GM23248 (cell line): ENCODE measurements around the gene OR11A1. TPM values are rescaled to one million over a fixed set of nuclear protein-coding genes. Genes with fewer than 3 reads are reported as not detected.

Experiments used
- DNase-seq: peaks from one replicate; pipeline ENCODE4 v3.0.0-alpha.2; 2015
- H2AFZ ChIP-seq: fragments of 200-600 bp; sonication (generic); 2 replicates; pipeline ENCODE4 v1.6.1; 2016; ENCODE audit warnings: antibody characterized with exemption
- H3F3A ChIP-seq: fragments of 200-600 bp; sonication (generic); 2 replicates; pipeline ENCODE4 v1.6.1; 2016; ENCODE audit warnings: mild to moderate bottlenecking, antibody characterized with exemption, mixed run types; ENCODE audit not compliant: insufficient read depth
- H3K27ac ChIP-seq: fragments of 200-600 bp; sonication (generic); 2 replicates; pipeline ENCODE4 v1.5.1; 2016; ENCODE audit warnings: mild to moderate bottlenecking
- H3K27me3 ChIP-seq: fragments of 200-600 bp; sonication (generic); replicated peaks from 2 replicates; pipeline ENCODE4 v1.6.1; 2016; ENCODE audit warnings: mild to moderate bottlenecking; ENCODE audit not compliant: insufficient read depth
- H3K36me3 ChIP-seq: fragments of 200-600 bp; sonication (generic); 2 replicates; pipeline ENCODE4 v1.6.1; 2016; ENCODE audit warnings: low read depth, mild to moderate bottlenecking
- H3K4me1 ChIP-seq: fragments of 200-600 bp; sonication (generic); 2 replicates; pipeline ENCODE4 v1.6.1; 2016; ENCODE audit warnings: mild to moderate bottlenecking; ENCODE audit not compliant: insufficient read depth
- H3K4me2 ChIP-seq: fragments of 200-600 bp; sonication (generic); one replicate; pipeline ENCODE4 v1.6.1; 2016; ENCODE audit warnings: mild to moderate bottlenecking; ENCODE audit not compliant: unreplicated experiment
- H3K4me3 ChIP-seq: fragments of 200-600 bp; sonication (generic); 2 replicates; pipeline ENCODE4 v1.5.1; 2016; ENCODE audit warnings: mild to moderate bottlenecking
- H3K79me2 ChIP-seq: fragments of 200-600 bp; sonication (generic); 2 replicates; pipeline ENCODE4 v1.6.1; 2016; ENCODE audit warnings: mild to moderate bottlenecking; ENCODE audit not compliant: insufficient read depth
- H3K9ac ChIP-seq: fragments of 200-600 bp; sonication (generic); 2 replicates; pipeline ENCODE4 v1.6.1; 2016; ENCODE audit warnings: mild to moderate bottlenecking
- H3K9me2 ChIP-seq: fragments of 200-600 bp; sonication (generic); 2 replicates; pipeline ENCODE4 v1.6.1; 2016; ENCODE audit warnings: mixed run types, mild to moderate bottlenecking, moderate library complexity; ENCODE audit not compliant: insufficient read depth
- H3K9me3 ChIP-seq: fragments of 200-600 bp; sonication (generic); one replicate; pipeline ENCODE4 v1.6.1; 2017; ENCODE audit warnings: low read depth
- H4K20me1 ChIP-seq: fragments of 200-600 bp; sonication (generic); 2 replicates; pipeline ENCODE4 v1.6.0; 2016; ENCODE audit not compliant: insufficient read depth
- EZH2 ChIP-seq: fragments of 200-600 bp; sonication (generic); IDR thresholded peaks from 2 replicates; pipeline ENCODE4 v1.6.1; 2018; ENCODE audit warnings: antibody characterized with exemption, mild to moderate bottlenecking; ENCODE audit not compliant: insufficient read depth, poor library complexity, severe bottlenecking
- EZH2phosphoT487 ChIP-seq: fragments of 200-600 bp; sonication (generic); IDR thresholded peaks from 2 replicates; pipeline ENCODE4 v1.6.1; 2018; ENCODE audit warnings: antibody characterized with exemption, moderate library complexity, mild to moderate bottlenecking, low read depth; ENCODE audit not compliant: insufficient read depth
- WGBS, 2 experiments: methylation state at CpG; one replicate each; pipeline ENCODE4 v1.1.6; 2015 to 2017; ENCODE audit warnings: low lambda C conversion rate in 2 of 2, low coverage in 1 of 2; ENCODE audit errors: missing lambda C conversion rate in 2 of 2; 5-methylcytosine and 5-hydroxymethylcytosine counted together
- in situ Hi-C: fragments of 300-500 bp; cut with MboI; formaldehyde crosslinking; loops from 2 replicates; pipeline ENCODE4 v1.15.0; 2020
- polyA plus RNA-seq: library from polyadenylated mRNA; unstranded; fragments of >200 nt; fragmentation: Nextera tagmentation; extraction: Ambion mirVana; gene quantifications from 2 replicates; pipeline ENCODE4 v1.2.1, GENCODE V29; 2016
- total RNA-seq: library from RNA; depleted of rRNA; stranded (reverse); fragments of >200 nt; shearing (Covaris generic); gene quantifications from 2 replicates; pipeline ENCODE4 v1.2.3, GENCODE V29; 2014

Gene OR11A1
- total and polyA plus RNA-seq, 2 experiments from 2014 or later = not detected

- H3K9ac ChIP-seq = no peak overlapping the region
- no peak overlapping the region for H3K4me3 ChIP-seq
- no peak overlapping the region for H2AFZ ChIP-seq
- no peaks in the 10 kb centered on the region for H4K20me1 ChIP-seq
- no peak for DNase-seq
- no peak overlapping the region for H3K27ac ChIP-seq
- in situ Hi-C loops = no loop called here
- no peak for TF ChIP-seq EZH2
- TF ChIP-seq EZH2phosphoT487 = no peak
- no peaks in the 10 kb centered on the region for H3K79me2 ChIP-seq
- H3K36me3 ChIP-seq = no peaks in the 10 kb centered on the region
- H3K4me2 ChIP-seq = no peak overlapping the region
- 29 to 34% methylated on average over 3 of the region's 3 CpGs for WGBS, 2 experiments
- no peaks in the 10 kb centered on the region for H3K9me3 ChIP-seq
- H3F3A ChIP-seq = no peaks in the 10 kb centered on the region
- no peaks in the 10 kb centered on the region for H3K27me3 ChIP-seq
- H3K9me2 ChIP-seq = no peaks in the 10 kb centered on the region
- H3K4me1 ChIP-seq = no peaks in the 10 kb centered on the region
Observed at GRCh38 chr6:29490055-29490454, 33.2 kb upstream of the OR11A1 start.

DNA sequence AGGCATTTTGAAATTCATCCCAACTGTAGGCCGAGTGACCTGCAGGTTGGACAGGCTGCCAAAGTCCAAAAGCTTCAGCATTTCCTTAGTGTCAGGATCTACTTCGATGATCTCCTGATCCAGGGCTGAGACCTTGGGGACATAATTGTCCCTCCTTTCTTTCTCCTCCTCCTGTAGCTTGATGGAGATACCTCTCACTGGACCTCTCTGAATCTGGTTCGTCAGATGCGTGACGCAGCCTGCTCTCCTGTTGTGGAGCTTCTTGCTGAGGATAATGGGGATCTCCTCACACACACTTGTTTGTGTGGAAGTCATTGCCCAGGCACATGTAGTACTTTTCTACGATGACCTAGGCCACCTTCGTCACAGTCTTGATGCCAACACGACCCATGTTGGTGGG lies 32.4 kb upstream of the OR11A1 start:
- Histone ChIP-seq H2AFZ (no peak overlapping the region), H3K27me3 (no peaks in the 10 kb centered on the region), H3K36me3 (no peaks in the 10 kb centered on the region), H4K20me1 (no peaks in the 10 kb centered on the region), H3K27ac (no peak overlapping the region), H3K4me2 (no peak overlapping the region), H3K9ac (no peak overlapping the region), H3K79me2 (no peaks in the 10 kb centered on the region), H3K9me2 (no peaks in the 10 kb centered on the region), H3K4me3 (no peak overlapping the region), H3K9me3 (no peaks in the 10 kb centered on the region), H3F3A (no peaks in the 10 kb centered on the region), H3K4me1 (no peaks in the 10 kb centered on the region)
- TF ChIP-seq EZH2 (no peak), EZH2phosphoT487 (no peak)
- in situ Hi-C loops = no loop called here
- 52 to 55% methylated on average over 8 of the region's 8 CpGs for WGBS, 2 experiments
- DNase-seq = no peak

GRCh38 chr6:29488874-29489273 lies 32.0 kb upstream of the OR11A1 start:
- Histone ChIP-seq H3K27ac (no peak overlapping the region), H3K4me3 (no peak overlapping the region), H3K9me2 (no peaks in the 10 kb centered on the region), H3K36me3 (no peaks in the 10 kb centered on the region), H3K9me3 (no peaks in the 10 kb centered on the region), H3K9ac (no peak overlapping the region), H3F3A (no peaks in the 10 kb centered on the region), H4K20me1 (no peaks in the 10 kb centered on the region), H3K4me2 (no peak overlapping the region), H3K27me3 (no peaks in the 10 kb centered on the region), H2AFZ (no peak overlapping the region), H3K4me1 (no peaks in the 10 kb centered on the region), H3K79me2 (no peaks in the 10 kb centered on the region)
- TF ChIP-seq EZH2phosphoT487 = no peak
- no peak for TF ChIP-seq EZH2
- in situ Hi-C loops = no loop called here
- no peak for DNase-seq

GRCh38 chr6:29487660-29488059 lies 30.8 kb upstream of the OR11A1 start, which contains the start of gene MAS1L:
MAS1L (minus strand) TSS chr6:29487956; CDS start chr6:29487902, 54 bp downstream.
- Histone ChIP-seq H4K20me1 (no peaks in the 10 kb centered on the region), H2AFZ (no peak within 1 kb of the TSS), H3K9me2 (no peaks in the 10 kb centered on the region), H3K9me3 (no peaks in the 10 kb centered on the region), H3K36me3 (no peaks in the 10 kb centered on the region), H3K4me3 (no peak within 1 kb of the TSS), H3K4me2 (no peak within 1 kb of the TSS), H3K27ac (no peak within 1 kb of the TSS), H3F3A (no peaks in the 10 kb centered on the region), H3K4me1 (no peaks in the 10 kb centered on the region), H3K79me2 (no peaks in the 10 kb centered on the region), H3K9ac (no peak within 1 kb of the TSS), H3K27me3 (no peaks in the 10 kb centered on the region)
- WGBS, 2 experiments = 50 to 59% methylated on average over 2 of the region's 2 CpGs
- in situ Hi-C loops = no loop called here
- TF ChIP-seq EZH2 (no peak), EZH2phosphoT487 (no peak)
- no peak for DNase-seq

DNA sequence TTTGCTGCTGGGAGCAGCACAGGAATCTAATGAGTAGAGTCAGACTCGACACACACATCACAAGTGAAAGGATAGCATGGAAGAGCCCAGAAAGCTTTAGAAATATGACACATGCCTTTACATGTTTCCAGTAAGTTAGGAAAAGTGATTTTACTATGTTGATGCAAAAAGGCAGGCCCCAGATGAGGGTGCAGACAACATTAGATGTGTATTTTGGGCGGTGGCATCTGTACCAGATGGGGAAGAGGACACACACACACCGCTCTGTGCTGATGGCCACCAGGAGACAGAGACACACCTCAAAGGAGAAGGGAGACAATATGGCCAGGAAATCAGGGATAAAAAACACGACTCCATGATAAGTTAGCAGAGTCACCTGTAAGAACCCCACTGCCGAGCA lies 30.3 kb upstream of the OR11A1 start:
- in situ Hi-C loops = no loop called here
- no peaks in the 10 kb centered on the region for H3F3A ChIP-seq
- H3K9me3 ChIP-seq = no peaks in the 10 kb centered on the region
- WGBS, 2 experiments = 21 to 24% methylated on average over 5 of the region's 5 CpGs
- H3K4me1 ChIP-seq = no peaks in the 10 kb centered on the region
- no peak overlapping the region for H3K27ac ChIP-seq
- H3K27me3 ChIP-seq = no peaks in the 10 kb centered on the region
- H3K4me2 ChIP-seq = no peak overlapping the region
- H3K9me2 ChIP-seq = no peaks in the 10 kb centered on the region
- H3K79me2 ChIP-seq = no peaks in the 10 kb centered on the region
- no peaks in the 10 kb centered on the region for H4K20me1 ChIP-seq
- DNase-seq = no peak
- H2AFZ ChIP-seq = no peak overlapping the region
- no peak overlapping the region for H3K4me3 ChIP-seq
- TF ChIP-seq EZH2 = no peak
- no peak for TF ChIP-seq EZH2phosphoT487
- H3K9ac ChIP-seq = no peak overlapping the region
- H3K36me3 ChIP-seq = no peaks in the 10 kb centered on the region
